Mammary microvascular endothelial cell (primary cell): ENCODE results near the gene PTPRB. TPM values are rescaled to one million over a fixed set of nuclear protein-coding genes. Genes with fewer than 3 reads are reported as not detected.

Source experiments
- total RNA-seq: library from RNA; depleted of rRNA; stranded (reverse); fragments of >200 nt; gene quantifications from 2 replicates; pipeline ENCODE4 v1.2.3, GENCODE V29; 2015

Gene PTPRB
- total RNA-seq: 53.5 and 63.4 TPM in 2 replicates

DNA sequence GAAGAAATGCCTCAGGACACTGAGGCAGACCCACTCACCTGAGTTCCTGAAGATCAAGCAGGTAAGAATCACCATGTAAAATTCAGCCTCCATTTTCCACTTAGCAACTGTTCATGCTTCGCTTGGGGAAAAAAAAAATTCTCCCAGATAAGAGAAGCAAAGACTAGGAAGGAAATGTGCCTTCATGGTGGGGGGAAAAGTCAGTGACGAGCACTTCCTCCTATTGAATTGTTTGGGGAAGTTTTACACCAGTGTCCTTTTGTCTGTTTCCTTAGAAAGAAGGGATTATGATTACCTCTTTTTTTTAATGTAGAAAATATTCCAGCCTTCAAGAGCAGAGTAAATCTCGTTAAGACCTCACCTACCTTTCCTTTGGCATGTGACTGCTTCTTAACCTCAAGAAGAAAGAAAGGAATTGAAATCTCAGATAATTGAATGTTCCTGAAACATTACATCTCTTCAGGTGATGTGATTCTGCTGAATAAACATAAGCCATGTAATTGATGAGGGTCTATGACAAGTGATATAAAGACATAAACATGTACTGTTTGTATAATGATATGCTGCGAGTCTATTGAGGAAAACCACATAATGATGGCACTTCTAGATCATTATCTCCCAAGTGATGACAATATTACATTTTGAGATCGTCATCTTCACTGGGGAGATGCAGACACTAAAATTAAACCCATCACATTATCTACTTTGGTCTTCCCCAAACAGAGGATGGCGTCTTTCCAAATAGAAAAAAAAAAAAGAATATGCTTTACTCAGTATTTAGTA is at the start of gene PTPRB:
TSS of gene PTPRB (minus strand) at position 127 of the 783 bp plus-strand sequence. CDS start at position 93, 34 bp downstream.

